SK-N-SH (cell line): Measurements from ENCODE around the gene MCF2L2. TPM values are rescaled to one million over a fixed set of nuclear protein-coding genes. Genes with fewer than 3 reads are reported as not detected.

ENCODE experiments used
- CTCF ChIA-PET: fragments of 300-600, 350-600 bp; formaldehyde crosslinking; extraction: SDS; loops from one replicate; lab custom pipeline; 2021; lab: Yijun Ruan, JAX
- POLR2A ChIA-PET: fragments of 350-600 bp; sonication (Branson Sonifier 250); formaldehyde crosslinking; extraction: SDS; loops from one replicate; lab custom pipeline; 2020; ENCODE audit warnings: antibody characterized with exemption, inconsistent platforms; lab: Yijun Ruan, JAX
- DNase-seq: peaks from one replicate; pipeline ENCODE4 v3.0.0; 2012
- H2AFZ ChIP-seq: fragments of 200-600 bp; sonication (generic); 2 replicates; pipeline ENCODE4 v1.8.1; 2016; ENCODE audit warnings: antibody characterized with exemption, mild to moderate bottlenecking, low read depth
- H3F3A ChIP-seq: fragments of 200-600 bp; sonication (generic); replicated peaks from 2 replicates; pipeline ENCODE3; 2016; ENCODE audit warnings: antibody characterized with exemption, mild to moderate bottlenecking; ENCODE audit not compliant: insufficient read depth
- H3K27ac ChIP-seq, 2 experiments: fragments of 200-500 bp in 1 of 2; fragments of 200-600 bp in 1 of 2; sonication (Bioruptor generic) in 1 of 2; sonication (generic), shearing (Covaris generic) in 1 of 2; 2 replicates each; pipeline versions ENCODE4 v1.5.1 to v1.6.1; 2014 to 2016; ENCODE audit warnings: low read depth in 2 of 2, inconsistent platforms in 1 of 2, low read length in 1 of 2, mild to moderate bottlenecking in 1 of 2, mixed read lengths in 1 of 2
- H3K27me3 ChIP-seq: fragments of 200-600 bp; sonication (generic), shearing (Covaris generic); 2 replicates; pipeline ENCODE4 v1.6.1; 2016; ENCODE audit warnings: mixed run types; ENCODE audit not compliant: insufficient read depth
- H3K36me3 ChIP-seq, 2 experiments: fragments of 200-500 bp in 1 of 2; fragments of 200-600 bp in 1 of 2; sonication (Bioruptor generic) in 1 of 2; sonication (generic) in 1 of 2; replicated peaks in 1 of 2; 2 replicates each; pipeline versions ENCODE3 to v1.5.1; 2014 to 2016; ENCODE audit warnings: low read length in 1 of 2, mild to moderate bottlenecking in 1 of 2; ENCODE audit not compliant: insufficient read depth in 2 of 2, control insufficient read depth in 1 of 2
- H3K4me1 ChIP-seq, 2 experiments: fragments of 200-500 bp in 1 of 2; fragments of 200-600 bp in 1 of 2; sonication (Bioruptor generic) in 1 of 2; sonication (generic), shearing (Covaris generic) in 1 of 2; 2 replicates each; pipeline versions ENCODE4 v1.5.1 to v1.6.1; 2014 to 2016; ENCODE audit warnings: low read depth in 1 of 2, low read length in 1 of 2, mixed run types in 1 of 2; ENCODE audit not compliant: insufficient read depth in 2 of 2, control insufficient read depth in 1 of 2
- H3K4me2 ChIP-seq: fragments of 200-600 bp; sonication (generic), shearing (Covaris generic); 2 replicates; pipeline ENCODE4 v1.6.1; 2017; ENCODE audit warnings: mixed run types
- H3K4me3 ChIP-seq, 2 experiments: fragments of 200-500 bp in 1 of 2; fragments of 200-600 bp in 1 of 2; sonication (Bioruptor generic) in 1 of 2; sonication (generic), shearing (Covaris generic) in 1 of 2; 2 replicates each; pipeline versions ENCODE4 v1.5.1 to v1.8.1; 2014 to 2016; ENCODE audit warnings: low read depth in 2 of 2, inconsistent platforms in 1 of 2, low read length in 1 of 2, mild to moderate bottlenecking in 1 of 2, mixed read lengths in 1 of 2, moderate library complexity in 1 of 2
- H3K79me2 ChIP-seq: fragments of 200-600 bp; sonication (generic); 2 replicates; pipeline ENCODE4 v1.8.1; 2017; ENCODE audit warnings: mild to moderate bottlenecking; ENCODE audit not compliant: insufficient read depth
- H3K9ac ChIP-seq: fragments of 200-600 bp; sonication (generic); 2 replicates; pipeline ENCODE4 v1.6.1; 2017; ENCODE audit warnings: mixed run types
- H3K9me2 ChIP-seq: fragments of 200-600 bp; sonication (generic); 2 replicates; pipeline ENCODE4 v1.6.1; 2017; ENCODE audit warnings: mixed run types
- H3K9me3 ChIP-seq: fragments of 200-600 bp; sonication (generic); 2 replicates; pipeline ENCODE4 v1.6.1; 2017; ENCODE audit warnings: mixed run types, mild to moderate bottlenecking, moderate library complexity
- H4K20me1 ChIP-seq: fragments of 200-600 bp; sonication (generic); 2 replicates; pipeline ENCODE4 v1.6.1; 2017; ENCODE audit warnings: mild to moderate bottlenecking, mixed run types; ENCODE audit not compliant: insufficient read depth
- CHD2 ChIP-seq: fragments of 150-350 bp; IDR thresholded peaks from 2 replicates; pipeline ENCODE4 v1.6.1; 2018; ENCODE audit warnings: low read length; ENCODE audit not compliant: partially characterized antibody
- ELF1 ChIP-seq: IDR thresholded peaks from 2 replicates; pipeline ENCODE4 v1.4.0; 2012
- EP300 ChIP-seq, 2 experiments: IDR thresholded peaks; 2 replicates each; pipeline versions ENCODE4 v1.4.0 to v1.6.1; 2012; ENCODE audit warnings: borderline replicate concordance in 1 of 2, low read depth in 1 of 2, low read length in 1 of 2
- EZH2phosphoT487 ChIP-seq: fragments of 200-600 bp; sonication (generic); IDR thresholded peaks from 2 replicates; pipeline ENCODE4 v1.6.1; 2017; ENCODE audit warnings: low read depth, mixed run types, mild to moderate bottlenecking, antibody characterized with exemption, moderate library complexity, borderline replicate concordance
- GATA2 ChIP-seq: sonication (generic); formaldehyde crosslinking; IDR thresholded peaks from 2 replicates; pipeline ENCODE4 v1.5.0; 2020; ENCODE audit warnings: mild to moderate bottlenecking, missing genetic modification reagents
- JUND ChIP-seq: IDR thresholded peaks from 2 replicates; pipeline ENCODE4 v1.4.0; 2012
- MXI1 ChIP-seq: IDR thresholded peaks from 2 replicates; pipeline ENCODE4 v1.6.1; 2012; ENCODE audit warnings: mild to moderate bottlenecking, low read depth, low read length, improper control_type of control experiment
- NFIC ChIP-seq: IDR thresholded peaks from 2 replicates; pipeline ENCODE4 v1.4.0; 2012; ENCODE audit warnings: borderline replicate concordance
- NRF1 ChIP-seq: IDR thresholded peaks from 2 replicates; pipeline ENCODE4 v1.6.1; 2012; ENCODE audit warnings: low read depth, mild to moderate bottlenecking, low read length
- RAD21 ChIP-seq: IDR thresholded peaks from 2 replicates; pipeline ENCODE4 v1.6.1; 2012; ENCODE audit warnings: mild to moderate bottlenecking, low read length
- RCOR1 ChIP-seq: fragments of 150-350 bp; IDR thresholded peaks from 2 replicates; pipeline ENCODE4 v1.6.1; 2017; ENCODE audit warnings: antibody characterized with exemption, low read length
- RFX5 ChIP-seq: IDR thresholded peaks from 2 replicates; pipeline ENCODE4 v1.6.1; 2012; ENCODE audit warnings: mild to moderate bottlenecking, improper control_type of control experiment, low read length
- SIN3A ChIP-seq: IDR thresholded peaks from 2 replicates; pipeline ENCODE4 v1.6.1; 2012; ENCODE audit warnings: low read depth, mild to moderate bottlenecking, low read length, moderate library complexity, borderline replicate concordance
- SMC3 ChIP-seq: IDR thresholded peaks from 2 replicates; pipeline ENCODE4 v1.6.1; 2012; ENCODE audit warnings: low read depth, low read length, improper control_type of control experiment
- YY1 ChIP-seq: IDR thresholded peaks from 2 replicates; pipeline ENCODE4 v1.4.0; 2012; ENCODE audit warnings: low read depth, mild to moderate bottlenecking
- WGBS: methylation state at CpG from one replicate; pipeline ENCODE4 v1.1.6; 2017; ENCODE audit warnings: low lambda C conversion rate; 5-methylcytosine and 5-hydroxymethylcytosine counted together
- polyA plus RNA-seq, 3 experiments: library from polyadenylated mRNA; depleted of rRNA; stranded (reverse); fragments of >200 nt; gene quantifications; 2 replicates each; pipeline ENCODE4 v1.2.3, GENCODE V29; 2012
- TF ChIP-seq, protein P1 (sequence below): IDR thresholded peaks from 2 replicates; pipeline ENCODE4 v1.4.0; 2012; ENCODE audit warnings: low read depth, borderline replicate concordance
- TF ChIP-seq, protein P2 (sequence below): IDR thresholded peaks from 2 replicates; pipeline ENCODE4 v1.4.0; 2012; ENCODE audit warnings: low read depth
- TF ChIP-seq, protein P3 (sequence below): IDR thresholded peaks from 2 replicates; pipeline ENCODE4 v1.6.1; 2012; ENCODE audit warnings: mild to moderate bottlenecking, low read depth, low read length, moderate library complexity

The MCF2L2 gene
- polyA plus RNA-seq, 1 of the 3 experiments (the other 2 are of a cell fraction): 0.56 TPM

DNA sequence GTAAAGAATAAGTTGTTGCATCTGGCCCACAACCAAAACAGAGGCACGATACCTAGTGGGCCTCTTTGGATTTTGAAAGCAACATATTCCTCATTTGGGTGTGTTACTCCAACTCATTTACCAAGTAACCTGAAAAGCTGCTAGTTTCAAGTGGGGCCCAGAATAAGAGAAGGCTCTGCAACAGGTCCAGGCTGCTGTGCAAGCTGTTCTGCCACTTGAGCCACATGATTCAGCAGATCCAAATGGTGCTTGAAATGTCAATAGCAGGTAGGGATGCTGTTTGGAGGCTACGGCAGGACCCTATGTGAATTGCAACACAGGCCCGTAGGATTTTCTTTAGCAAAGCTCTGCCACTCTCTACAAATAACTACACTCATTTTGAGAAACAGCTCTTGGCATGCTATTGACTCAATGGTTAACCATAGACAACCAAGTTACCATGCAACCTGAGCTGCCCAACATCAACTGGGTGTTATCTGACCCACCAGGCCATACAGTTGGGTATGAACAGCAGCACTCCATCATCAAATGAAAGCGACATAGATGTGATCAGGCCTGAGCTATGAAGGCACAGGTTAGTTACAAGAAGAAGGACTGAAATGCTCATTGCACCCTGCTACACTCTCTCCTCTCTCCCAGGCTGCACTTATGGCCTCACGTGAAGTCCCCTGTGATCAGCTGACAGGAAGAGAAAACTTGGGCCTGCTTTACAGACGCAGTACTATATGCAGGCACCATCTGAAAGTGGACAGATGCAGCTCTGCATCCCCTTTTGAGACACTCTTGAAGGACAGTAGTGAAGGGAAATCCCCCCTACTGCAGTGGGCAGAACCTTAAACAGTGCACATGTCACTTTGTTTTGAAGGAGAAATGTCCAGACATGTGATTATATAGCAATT, 9.5 kb upstream of the MCF2L2 start:
- H3K4me1 ChIP-seq: no peaks in the 10 kb centered on the region; a peak in 1 of 4 replicates
- WGBS: 68% methylated on average over 6 of the region's 6 CpGs
- no peak overlapping the region for H3K4me3 ChIP-seq
- no peak overlapping the region for H3K4me2 ChIP-seq
- H3K36me3 ChIP-seq: no peaks in the 10 kb centered on the region
- no peaks in the 10 kb centered on the region for H3K9me2 ChIP-seq
- no peak for TF ChIP-seq CHD2
- no peak for TF ChIP-seq NRF1
- TF ChIP-seq, protein P1, sequence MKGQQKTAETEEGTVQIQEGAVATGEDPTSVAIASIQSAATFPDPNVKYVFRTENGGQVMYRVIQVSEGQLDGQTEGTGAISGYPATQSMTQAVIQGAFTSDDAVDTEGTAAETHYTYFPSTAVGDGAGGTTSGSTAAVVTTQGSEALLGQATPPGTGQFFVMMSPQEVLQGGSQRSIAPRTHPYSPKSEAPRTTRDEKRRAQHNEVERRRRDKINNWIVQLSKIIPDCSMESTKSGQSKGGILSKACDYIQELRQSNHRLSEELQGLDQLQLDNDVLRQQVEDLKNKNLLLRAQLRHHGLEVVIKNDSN: no peak
- no peak for TF ChIP-seq RAD21
- TF ChIP-seq MXI1: no peak
- TF ChIP-seq RFX5: no peak
- no peak for TF ChIP-seq SIN3A
- no peak for TF ChIP-seq NFIC
- TF ChIP-seq, protein P2, sequence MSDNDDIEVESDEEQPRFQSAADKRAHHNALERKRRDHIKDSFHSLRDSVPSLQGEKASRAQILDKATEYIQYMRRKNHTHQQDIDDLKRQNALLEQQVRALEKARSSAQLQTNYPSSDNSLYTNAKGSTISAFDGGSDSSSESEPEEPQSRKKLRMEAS: no peak
- TF ChIP-seq RCOR1: no peak
- no peak for TF ChIP-seq ELF1
- no peak for TF ChIP-seq EZH2phosphoT487
- TF ChIP-seq JUND: no peak
- TF ChIP-seq EP300 (IDR thresholded peaks at IDR 0.05; ENCODE audit: borderline replicate concordance in 1 of 2, low read depth in 1 of 2, low read length in 1 of 2): no peak
- no peak for TF ChIP-seq GATA2 (CRISPR knock-in tag)
- TF ChIP-seq YY1: no peak
- H3K27me3 ChIP-seq: no peaks in the 10 kb centered on the region; the same call in 1 of the 2 replicates
- no peak overlapping the region for H3K9ac ChIP-seq
- H3K79me2 ChIP-seq: no peaks in the 10 kb centered on the region
- no peak overlapping the region for H3K27ac ChIP-seq
- no peaks in the 10 kb centered on the region for H3F3A ChIP-seq
- ChIA-PET POLR2A (interaction anchor here (0.6 kb wide), 1 partner anchor 10 kb away, joined by 3 read pairs; the partner anchor contains the start of gene MCF2L2), CTCF (interaction anchor here (1.1 to 1.6 kb wide), 3 partner anchors 9 to 56 kb away, joined by 3 to 4 read pairs (median 3); partner anchors contain the start of gene MCF2L2)
- H2AFZ ChIP-seq: no peak overlapping the region
- no peaks in the 10 kb centered on the region for H4K20me1 ChIP-seq
- DNase-seq: no peak
- H3K9me3 ChIP-seq: no peaks in the 10 kb centered on the region; the same call in 1 of the 2 replicates

- Histone ChIP-seq H3K9me3 (no peaks in the 10 kb centered on the region; the same call in 1 of the 2 replicates), H3K4me3 (no peak overlapping the region), H3K4me1 (no peaks in the 10 kb centered on the region; a peak in 1 of 4 replicates), H3K4me2 (no peak overlapping the region), H3K36me3 (no peaks in the 10 kb centered on the region), H3K9me2 (no peaks in the 10 kb centered on the region), H3K27me3 (peaks cover 4% of the 10 kb centered on the region; the same call in 1 of the 2 replicates), H3K79me2 (no peaks in the 10 kb centered on the region), H3F3A (no peaks in the 10 kb centered on the region), H4K20me1 (no peaks in the 10 kb centered on the region), H2AFZ (no peak overlapping the region), H3K9ac (no peak overlapping the region), H3K27ac (no peak overlapping the region)
- ChIA-PET POLR2A (no interaction called here), CTCF (interaction anchor here (1.6 kb wide), 1 partner anchor 55 kb away, joined by 3 read pairs; no protein-coding TSS in a partner anchor)
- no peak for DNase-seq
- 43% methylated on average over 1 of the region's 1 CpG for WGBS
- TF ChIP-seq SMC3 (no peak), EZH2phosphoT487 (no peak)
- TF ChIP-seq, protein P3, sequence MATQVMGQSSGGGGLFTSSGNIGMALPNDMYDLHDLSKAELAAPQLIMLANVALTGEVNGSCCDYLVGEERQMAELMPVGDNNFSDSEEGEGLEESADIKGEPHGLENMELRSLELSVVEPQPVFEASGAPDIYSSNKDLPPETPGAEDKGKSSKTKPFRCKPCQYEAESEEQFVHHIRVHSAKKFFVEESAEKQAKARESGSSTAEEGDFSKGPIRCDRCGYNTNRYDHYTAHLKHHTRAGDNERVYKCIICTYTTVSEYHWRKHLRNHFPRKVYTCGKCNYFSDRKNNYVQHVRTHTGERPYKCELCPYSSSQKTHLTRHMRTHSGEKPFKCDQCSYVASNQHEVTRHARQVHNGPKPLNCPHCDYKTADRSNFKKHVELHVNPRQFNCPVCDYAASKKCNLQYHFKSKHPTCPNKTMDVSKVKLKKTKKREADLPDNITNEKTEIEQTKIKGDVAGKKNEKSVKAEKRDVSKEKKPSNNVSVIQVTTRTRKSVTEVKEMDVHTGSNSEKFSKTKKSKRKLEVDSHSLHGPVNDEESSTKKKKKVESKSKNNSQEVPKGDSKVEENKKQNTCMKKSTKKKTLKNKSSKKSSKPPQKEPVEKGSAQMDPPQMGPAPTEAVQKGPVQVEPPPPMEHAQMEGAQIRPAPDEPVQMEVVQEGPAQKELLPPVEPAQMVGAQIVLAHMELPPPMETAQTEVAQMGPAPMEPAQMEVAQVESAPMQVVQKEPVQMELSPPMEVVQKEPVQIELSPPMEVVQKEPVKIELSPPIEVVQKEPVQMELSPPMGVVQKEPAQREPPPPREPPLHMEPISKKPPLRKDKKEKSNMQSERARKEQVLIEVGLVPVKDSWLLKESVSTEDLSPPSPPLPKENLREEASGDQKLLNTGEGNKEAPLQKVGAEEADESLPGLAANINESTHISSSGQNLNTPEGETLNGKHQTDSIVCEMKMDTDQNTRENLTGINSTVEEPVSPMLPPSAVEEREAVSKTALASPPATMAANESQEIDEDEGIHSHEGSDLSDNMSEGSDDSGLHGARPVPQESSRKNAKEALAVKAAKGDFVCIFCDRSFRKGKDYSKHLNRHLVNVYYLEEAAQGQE: no peak
These were observed 8.6 kb upstream of the MCF2L2 start for GRCh38 chr3:183437061-183437460.
